Left ventricle myocardium inferior (tissue), 1 donor: ENCODE measurements around the gene ELAC2. TPM values are rescaled to one million over a fixed set of nuclear protein-coding genes. Genes with fewer than 3 reads are reported as not detected.

Source experiments
- DNase-seq: peaks from one replicate; pipeline ENCODE4 v3.0.0-alpha.2; 2020
- H3K27ac ChIP-seq: fragments of 200-600 bp; replicated peaks from 2 replicates; pipeline ENCODE4 v1.8.0; 2021
- H3K27me3 ChIP-seq: fragments of 200-600 bp; 2 replicates; pipeline ENCODE4 v1.8.0; 2021; ENCODE audit warnings: low read depth
- H3K36me3 ChIP-seq: fragments of 200-600 bp; 2 replicates; pipeline ENCODE4 v1.8.0; 2021
- H3K4me1 ChIP-seq: fragments of 200-600 bp; 2 replicates; pipeline ENCODE4 v1.8.0; 2021
- H3K4me3 ChIP-seq: fragments of 200-600 bp; 2 replicates; pipeline ENCODE4 v1.8.0; 2021; ENCODE audit warnings: mild to moderate bottlenecking, moderate library complexity
- H3K9me3 ChIP-seq: fragments of 200-600 bp; replicated peaks from 2 replicates; pipeline ENCODE4 v1.8.0; 2021
- CTCF ChIP-seq: fragments of 200-600 bp; IDR thresholded peaks from 2 replicates; pipeline ENCODE4 v1.8.0; 2021; ENCODE audit warnings: antibody characterized with exemption, mild to moderate bottlenecking, borderline replicate concordance
- intact Hi-C: fragments of 100-400 bp; cut with micrococcal nuclease; formaldehyde crosslinking; loops from one replicate; pipeline ENCODE4 v1.11.0; 2022
- total RNA-seq: library from RNA; stranded (reverse); fragmentation: NEBNext Ultra II Directional; extraction: Animal tissue kit (Norgen Biotek cat#: 25700); gene quantifications from one replicate; pipeline ENCODE4 v1.2.1, GENCODE V29; 2021
- donor health status: DM: no; HTN: yes; CAD: no; lungs with severe emphysema.

The ELAC2 gene
- total RNA-seq, 1 donor from 2014 or later = 55.6 TPM

DNA sequence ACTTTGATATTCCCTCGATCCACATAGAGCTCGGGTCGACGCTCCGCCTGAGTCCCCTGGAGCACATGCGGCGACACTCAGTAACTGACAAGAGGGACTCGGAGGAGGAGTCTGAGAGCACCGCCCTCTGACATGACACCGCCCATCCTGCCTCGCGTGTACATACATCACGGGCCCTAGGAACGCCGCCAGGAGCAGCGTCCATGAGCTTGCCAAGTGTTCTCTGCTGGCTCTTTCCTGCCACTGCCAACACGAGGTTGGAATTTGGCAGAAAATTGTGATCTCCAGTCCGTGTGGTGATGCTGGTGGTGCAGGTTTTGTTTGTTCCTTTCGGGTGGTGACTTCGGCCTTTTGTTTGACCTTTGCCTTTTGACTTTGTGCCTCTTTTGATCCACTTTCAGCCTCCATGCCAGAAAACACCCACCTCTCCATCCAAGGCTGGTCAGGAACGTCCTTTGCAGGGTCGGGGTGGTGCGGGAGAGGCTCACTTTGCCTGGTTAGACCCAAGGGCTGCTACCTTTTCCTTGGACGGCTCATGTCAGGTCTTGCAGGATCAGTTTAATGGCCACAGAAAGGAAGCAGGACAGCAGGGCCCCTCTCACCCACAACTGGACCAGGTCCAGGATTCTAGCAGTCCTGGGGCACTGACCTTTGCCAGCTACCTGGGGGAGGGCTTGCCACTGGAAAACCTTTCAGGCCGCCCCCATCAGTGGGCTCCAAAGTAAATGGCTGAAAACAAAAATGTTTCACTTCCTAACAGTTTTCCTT is 27.6 kb downstream of the ELAC2 start:
- no peak for TF ChIP-seq CTCF
- Histone ChIP-seq H3K4me1 (peaks cover 35% of the 10 kb centered on the region), H3K27ac (peak overlapping the region; percentile 69), H3K27me3 (no peaks in the 10 kb centered on the region), H3K36me3 (peaks cover 44% of the 10 kb centered on the region), H3K9me3 (no peaks in the 10 kb centered on the region), H3K4me3 (no peak overlapping the region)
- intact Hi-C loops = no loop called here
- peak; percentile 79 for DNase-seq

DNA sequence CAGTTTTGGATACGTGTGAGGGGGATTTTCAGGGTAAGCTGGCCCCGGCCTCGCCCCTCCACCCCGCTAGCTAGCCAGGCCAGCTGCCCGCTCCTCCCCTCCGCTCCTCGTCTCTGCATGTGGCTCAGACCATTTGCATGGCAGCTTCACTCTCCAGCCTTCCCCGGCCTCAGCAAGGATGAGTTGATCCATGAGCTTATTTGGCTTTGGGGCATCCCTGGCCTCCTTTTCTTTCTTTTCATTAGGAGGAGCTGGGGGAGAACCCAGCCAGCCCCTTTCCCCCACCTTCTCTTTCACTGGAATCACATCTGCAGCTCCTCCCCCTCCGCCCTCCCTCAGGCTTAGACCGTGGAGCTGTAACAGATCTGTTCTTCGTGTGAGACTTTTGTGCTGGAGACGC is 30.7 kb downstream of the ELAC2 start:
- no peak for DNase-seq
- peaks cover 44% of the 10 kb centered on the region for H3K4me1 ChIP-seq
- no peak overlapping the region for H3K27ac ChIP-seq
- no peak overlapping the region for H3K4me3 ChIP-seq
- no peak for TF ChIP-seq CTCF
- intact Hi-C loops = no loop called here
- H3K36me3 ChIP-seq = peaks cover 13% of the 10 kb centered on the region
- H3K9me3 ChIP-seq = no peaks in the 10 kb centered on the region
- no peaks in the 10 kb centered on the region for H3K27me3 ChIP-seq

GRCh38 chr17:12985431-12986293 is 32.2 kb downstream of the ELAC2 start:
- Histone ChIP-seq H3K27ac (peak overlapping the region; percentile 79), H3K4me1 (peaks cover 44% of the 10 kb centered on the region)

DNA sequence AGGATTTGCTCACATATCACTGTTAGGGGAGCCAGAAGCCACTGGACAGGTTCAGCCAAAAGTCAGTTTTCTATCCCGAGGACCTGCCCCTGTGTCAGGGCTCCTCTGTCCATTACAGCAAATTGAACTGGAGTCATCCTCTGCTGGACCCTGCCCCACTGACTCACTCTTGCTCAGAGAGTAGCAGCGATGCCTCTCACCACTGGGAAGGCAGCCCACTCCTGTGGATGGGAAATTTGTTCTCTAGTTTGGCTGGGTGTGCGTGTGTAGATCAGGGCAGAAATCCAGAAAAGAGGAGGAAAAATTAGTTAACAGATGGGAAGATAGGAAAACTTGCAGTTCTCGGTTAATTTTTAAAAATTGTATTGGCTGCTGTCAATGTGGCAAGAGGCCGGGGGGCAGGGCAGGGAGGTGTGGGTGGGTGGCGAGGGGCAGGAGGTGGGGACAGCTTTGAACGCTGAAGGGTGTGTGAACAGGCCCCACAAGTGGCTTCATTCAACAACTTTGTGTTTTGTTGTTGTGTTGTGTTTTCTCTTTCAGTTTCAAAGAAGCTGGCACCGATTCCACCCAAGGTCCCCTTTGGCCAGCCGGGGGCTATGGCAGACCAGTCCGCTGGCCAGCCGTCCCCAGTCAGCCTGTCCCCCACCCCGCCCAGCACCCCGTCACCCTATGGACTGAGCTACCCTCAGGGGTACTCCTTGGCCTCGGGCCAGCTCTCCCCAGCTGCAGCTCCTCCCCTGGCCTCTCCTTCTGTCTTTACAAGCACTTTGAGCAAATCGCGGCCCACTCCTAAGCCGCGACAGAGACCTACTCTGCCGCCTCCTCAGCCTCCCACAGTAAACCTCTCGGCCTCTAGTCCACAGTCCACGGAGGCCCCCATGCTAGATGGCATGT is 33.6 kb downstream of the ELAC2 start:
- no peaks in the 10 kb centered on the region for H3K36me3 ChIP-seq
- H3K4me1 ChIP-seq = peaks cover 32% of the 10 kb centered on the region
- H3K27ac ChIP-seq = peak overlapping the region; percentile 79
- intact Hi-C loops = no loop called here
- peak overlapping the region; percentile 36 for H3K4me3 ChIP-seq
- TF ChIP-seq CTCF = no peak
- no peaks in the 10 kb centered on the region for H3K9me3 ChIP-seq
- H3K27me3 ChIP-seq = peaks cover 3% of the 10 kb centered on the region
- peak; percentile 61 for DNase-seq

More at GRCh38 chr17:12985431-12986293, 32.2 kb downstream of the ELAC2 start:
- peak; percentile 36 for DNase-seq
- no peak for TF ChIP-seq CTCF
- Histone ChIP-seq H3K27me3 (no peaks in the 10 kb centered on the region), H3K36me3 (no peaks in the 10 kb centered on the region), H3K9me3 (no peaks in the 10 kb centered on the region), H3K4me3 (peak overlapping the region; percentile 0)
- intact Hi-C loops = no loop called here

GRCh38 chr17:12982224-12982623 is 35.6 kb downstream of the ELAC2 start:
- no peaks in the 10 kb centered on the region for H3K36me3 ChIP-seq
- intact Hi-C loops = no loop called here
- H3K4me1 ChIP-seq = peaks cover 26% of the 10 kb centered on the region
- no peak for DNase-seq
- H3K27me3 ChIP-seq = peaks cover 3% of the 10 kb centered on the region
- H3K27ac ChIP-seq = no peak overlapping the region
- no peaks in the 10 kb centered on the region for H3K9me3 ChIP-seq
- no peak for TF ChIP-seq CTCF
- H3K4me3 ChIP-seq = no peak overlapping the region
